ENCODE data around the gene AUH.
A peak's percentile ranks its signal among the peaks of the same experiment; 100 is the strongest.

The AUH gene

DNA sequence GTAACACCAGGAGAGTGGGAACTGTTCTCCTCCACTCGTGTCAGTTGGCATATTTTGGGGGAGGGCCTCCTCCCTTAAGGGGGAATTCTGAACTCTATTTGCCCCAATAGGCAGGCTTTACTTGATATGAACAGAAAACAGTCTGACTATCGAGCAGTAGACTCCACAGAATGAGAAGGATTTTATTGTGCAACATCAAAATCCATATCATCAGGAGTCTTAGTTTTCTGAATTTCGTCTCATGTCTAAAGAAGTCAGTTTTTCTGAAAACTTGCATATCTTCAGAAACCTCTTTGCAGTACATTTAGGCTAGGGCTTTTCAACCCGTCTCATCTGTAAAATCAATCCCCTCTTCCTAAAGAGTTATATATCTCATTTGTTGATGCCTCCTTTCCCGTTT is 96.2 kb downstream of the AUH start:
- Histone ChIP-seq H3K4me3 (no peak overlapping the region), H3K27ac (no peak overlapping the region)

DNA sequence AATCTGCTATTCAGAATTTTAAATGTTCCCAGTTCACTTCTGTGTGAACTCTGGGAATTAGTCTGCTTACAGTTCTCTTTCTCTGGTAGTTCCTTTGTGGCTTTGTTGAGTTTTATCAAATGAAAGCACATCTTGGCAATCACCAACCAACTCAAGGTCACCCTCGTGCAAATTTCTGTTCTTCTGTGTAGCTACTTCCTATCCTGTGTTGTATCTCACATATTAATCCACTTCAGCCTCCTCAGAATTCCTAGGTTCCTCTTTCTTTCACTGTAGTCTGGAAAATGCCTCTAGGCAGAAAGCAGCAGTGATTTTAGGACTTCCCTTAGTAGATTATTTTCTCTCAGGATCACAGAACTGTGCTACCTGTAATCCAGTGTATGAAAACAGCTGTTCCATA is 100.3 kb downstream of the AUH start:
- Histone ChIP-seq H3K4me3 (no peak overlapping the region), H3K27ac (no peak overlapping the region)

DNA sequence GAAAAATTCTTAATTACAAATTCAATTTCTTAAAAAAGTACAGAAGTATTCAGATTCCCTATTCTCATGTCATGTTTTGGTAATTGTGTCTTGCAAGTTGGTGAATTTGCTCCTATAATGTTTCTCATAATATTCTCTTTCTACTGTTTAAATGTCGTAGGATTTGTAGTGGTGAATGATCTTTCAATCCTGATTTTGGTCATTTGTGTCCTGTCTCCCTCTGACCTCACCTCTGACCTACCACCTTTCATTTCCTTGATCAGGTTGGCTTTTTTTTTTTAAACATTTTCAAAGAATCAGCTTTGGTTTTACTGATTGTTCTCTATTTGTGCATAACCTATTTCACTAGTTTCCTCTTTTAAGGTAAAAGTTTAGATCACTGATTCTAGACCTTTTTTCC is 102.6 kb downstream of the AUH start:
- H3K27ac ChIP-seq: peak overlapping the region in 1 of 21 experiments; percentile 9

DNA sequence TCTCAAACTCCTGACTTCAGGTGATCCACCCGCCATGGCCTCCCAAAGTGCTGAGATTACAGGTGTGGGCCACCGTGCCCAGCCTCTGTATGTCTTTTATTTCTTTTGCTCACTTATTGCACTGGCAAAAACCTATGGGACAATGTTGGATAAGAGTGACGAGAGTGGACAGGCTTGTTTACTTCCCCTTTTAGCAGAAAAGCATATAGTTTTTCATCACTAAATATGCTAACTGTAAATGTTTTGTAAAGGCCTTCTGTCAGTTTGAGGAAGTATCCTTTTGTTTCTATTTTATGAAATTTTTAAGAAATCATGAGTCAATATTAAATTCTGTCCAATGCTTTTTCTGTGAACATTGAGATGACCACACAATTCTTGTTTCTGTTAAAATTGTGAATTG is 103.3 kb downstream of the AUH start:
- Histone ChIP-seq H3K4me3 (no peak overlapping the region), H3K27ac (no peak overlapping the region)

More for the DNA sequence above, 102.6 kb downstream of the AUH start:
- H3K4me3 ChIP-seq: no peak overlapping the region

DNA sequence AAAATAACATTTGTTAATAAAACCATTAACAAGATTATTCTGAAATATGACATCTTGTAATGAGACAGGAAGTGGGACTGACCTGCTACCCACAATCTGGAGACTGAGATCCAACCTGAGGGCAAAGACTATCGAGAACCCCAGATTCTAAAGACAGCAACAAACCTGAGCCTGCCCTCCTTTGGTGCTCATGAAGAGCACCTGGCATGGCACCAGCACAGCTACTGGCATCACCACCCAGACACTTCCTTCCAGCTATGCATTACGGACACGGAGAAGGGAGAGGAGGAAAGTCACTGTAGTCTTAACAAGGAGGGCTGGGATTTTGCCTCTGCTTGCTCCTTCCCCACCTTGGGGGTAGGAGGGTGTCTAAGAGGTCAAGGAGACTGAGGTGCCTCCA is 105.5 kb downstream of the AUH start:
- no peak overlapping the region for H3K4me3 ChIP-seq

DNA sequence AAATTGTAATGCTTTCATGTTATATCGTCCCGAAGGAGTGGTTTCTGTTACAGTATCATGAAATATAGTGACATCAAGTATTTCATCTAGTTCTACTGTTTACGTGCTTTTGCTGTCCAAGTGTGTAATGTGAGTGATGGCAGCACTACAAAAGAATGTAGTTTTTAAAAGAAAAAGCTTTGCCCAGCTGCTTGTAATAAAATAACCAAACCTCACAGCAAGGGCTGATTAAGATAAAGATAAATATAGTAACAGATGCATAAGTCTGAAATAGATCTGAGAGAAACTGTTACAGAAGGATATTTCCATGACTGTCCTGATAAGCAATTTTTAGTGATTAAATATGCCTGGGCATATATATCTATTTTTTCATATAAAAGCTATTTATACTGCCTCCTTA is 106.4 kb downstream of the AUH start:
- no peak overlapping the region for H3K27ac ChIP-seq

More for the DNA sequence above, 105.5 kb downstream of the AUH start:
- H3K27ac ChIP-seq: no peak overlapping the region

DNA sequence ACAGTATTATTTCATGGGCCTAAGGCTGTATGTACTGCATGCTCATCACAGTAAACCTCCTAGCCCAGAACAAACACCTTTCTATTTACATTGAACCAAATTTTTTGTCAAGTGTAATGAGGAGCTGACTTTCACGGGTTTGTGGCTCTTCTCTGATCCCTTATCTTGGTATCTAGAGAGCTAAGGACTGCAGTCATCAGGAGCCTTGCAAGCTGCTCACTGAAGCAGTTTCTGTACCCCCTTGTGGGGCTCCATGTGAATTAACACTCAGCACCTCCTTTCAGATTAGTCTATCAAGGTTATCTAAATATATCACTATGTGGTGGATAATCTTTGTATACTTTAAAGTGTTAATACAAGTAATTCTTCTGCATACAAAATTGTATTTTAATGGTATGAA is 108.2 kb downstream of the AUH start:
- H3K27ac ChIP-seq: no peak overlapping the region
- no peak overlapping the region for H3K4me3 ChIP-seq

More for the DNA sequence above, 106.4 kb downstream of the AUH start:
- no peak overlapping the region for H3K4me3 ChIP-seq

DNA sequence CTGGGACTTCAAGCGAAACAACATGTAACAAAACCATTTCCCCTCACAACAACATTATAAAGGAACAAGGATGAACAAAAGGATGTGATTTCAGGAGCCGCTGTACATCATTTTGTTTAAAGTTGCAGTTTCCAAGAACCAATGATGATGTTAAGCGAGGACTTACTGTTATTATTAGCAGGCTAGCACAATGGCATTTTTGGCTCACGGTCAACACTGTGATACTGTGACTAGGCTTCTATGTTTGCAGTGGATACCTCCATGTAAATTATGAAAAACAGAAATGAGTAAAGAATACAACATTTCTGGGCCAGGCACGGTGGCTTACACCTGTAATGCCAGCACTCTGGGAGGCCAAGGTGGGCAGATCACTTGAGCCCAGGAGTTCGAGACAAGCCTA is 113.0 kb downstream of the AUH start:
- H3K4me3 ChIP-seq: no peak overlapping the region
- no peak overlapping the region for H3K27ac ChIP-seq

DNA sequence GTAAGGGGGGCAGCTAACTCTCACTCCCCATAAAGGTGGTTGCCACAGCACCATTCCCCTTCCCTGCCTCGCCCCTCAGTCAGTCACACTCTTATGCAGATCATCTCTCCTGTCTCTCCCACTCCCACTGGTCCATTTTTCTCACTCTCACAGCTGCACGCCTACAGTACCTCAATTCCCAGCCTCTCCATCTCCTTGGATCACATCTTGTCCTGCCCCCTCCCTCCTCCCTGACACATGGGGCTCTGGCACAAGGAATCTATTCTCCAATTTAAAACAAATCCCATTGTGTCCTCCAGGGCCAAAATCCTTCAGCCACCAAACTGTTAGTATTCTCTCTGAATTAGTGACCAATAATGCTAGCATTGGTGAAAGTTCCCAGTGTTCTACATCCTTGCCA is 114.4 kb downstream of the AUH start:
- Histone ChIP-seq H3K4me3 (no peak overlapping the region), H3K27ac (no peak overlapping the region)

DNA sequence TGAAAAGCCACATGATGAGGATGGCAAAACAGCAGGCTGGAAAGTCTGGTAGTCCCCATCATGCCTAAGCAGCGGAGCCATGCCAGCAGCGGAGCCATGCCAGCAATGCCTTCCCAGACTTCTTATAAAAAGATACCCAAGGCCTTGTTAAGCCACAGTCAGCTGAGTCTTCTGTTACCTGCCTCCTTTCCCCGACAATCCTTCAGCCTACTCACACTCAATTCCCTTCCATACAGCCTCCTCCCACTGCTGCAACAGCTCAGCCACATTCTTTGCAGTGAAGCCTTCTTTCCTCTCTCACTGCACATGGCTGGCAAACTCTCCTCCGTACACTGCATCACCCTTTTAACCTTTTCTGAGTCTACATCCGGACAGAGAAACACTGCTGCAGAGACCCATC is 114.9 kb downstream of the AUH start:
- no peak overlapping the region for H3K4me3 ChIP-seq

DNA sequence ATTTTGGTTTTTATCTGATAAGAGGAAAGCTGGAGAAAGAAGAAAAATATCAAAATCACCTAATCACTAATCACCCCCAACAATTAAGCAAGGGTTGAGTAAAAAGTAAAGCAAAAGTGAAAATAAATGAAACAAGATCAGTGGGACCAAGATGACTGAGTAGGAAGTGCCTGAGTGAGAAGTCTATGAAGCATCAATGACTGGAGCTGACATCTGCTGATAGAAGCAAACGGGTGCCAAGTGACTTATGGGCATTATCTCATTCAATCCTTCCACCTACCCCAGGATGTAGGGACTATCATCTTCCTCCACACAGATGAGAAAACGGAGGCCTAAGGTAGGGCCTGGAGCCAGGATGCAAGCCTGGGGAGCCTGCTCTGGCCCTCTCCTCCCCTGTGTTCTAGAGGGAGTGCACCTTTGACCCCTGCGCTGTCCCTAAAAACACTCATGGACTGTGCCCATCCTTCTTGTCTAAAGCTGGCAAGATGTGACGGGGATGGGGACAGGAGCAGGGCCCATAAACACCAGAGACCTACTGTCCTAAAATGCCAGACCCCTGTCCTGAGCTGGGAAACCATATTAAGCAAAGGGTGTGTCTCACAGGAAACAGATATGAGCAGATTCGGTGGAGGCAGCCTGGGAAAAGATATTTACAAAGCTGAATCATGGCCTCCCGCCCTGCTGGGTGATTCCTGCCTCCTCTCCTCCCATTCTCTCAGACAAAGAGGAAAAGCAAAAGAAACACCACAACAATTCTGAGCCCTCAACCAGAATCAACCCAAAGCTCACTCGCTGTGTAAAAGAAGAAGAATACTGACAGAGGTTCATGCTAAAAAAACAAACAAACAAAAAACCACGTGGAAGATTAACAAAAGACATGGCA is 116.0 kb downstream of the AUH start:
- Histone ChIP-seq H3K27ac (no peak overlapping the region), H3K4me3 (no peak overlapping the region)

More for the DNA sequence above, 114.9 kb downstream of the AUH start:
- H3K27ac ChIP-seq: no peak overlapping the region

DNA sequence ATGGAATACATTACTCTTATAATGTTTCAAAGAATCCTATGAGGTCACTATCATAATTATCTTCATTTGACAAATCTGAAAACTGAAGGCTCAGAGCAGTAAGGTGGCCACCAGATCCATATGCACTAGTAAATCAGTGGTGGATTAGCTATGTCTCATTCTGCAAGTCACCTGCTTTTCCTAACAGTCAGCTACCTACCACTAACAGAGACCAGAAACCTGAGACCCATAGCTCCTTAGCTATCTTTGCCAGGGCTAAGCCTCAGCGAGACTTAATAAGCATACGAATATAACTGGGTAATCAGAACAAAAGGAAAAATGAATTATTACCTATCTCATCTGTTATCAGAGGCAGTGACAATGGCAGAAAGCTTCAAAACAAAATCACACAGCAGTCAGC is 118.7 kb downstream of the AUH start:
- Histone ChIP-seq H3K4me3 (no peak overlapping the region), H3K27ac (no peak overlapping the region)

DNA sequence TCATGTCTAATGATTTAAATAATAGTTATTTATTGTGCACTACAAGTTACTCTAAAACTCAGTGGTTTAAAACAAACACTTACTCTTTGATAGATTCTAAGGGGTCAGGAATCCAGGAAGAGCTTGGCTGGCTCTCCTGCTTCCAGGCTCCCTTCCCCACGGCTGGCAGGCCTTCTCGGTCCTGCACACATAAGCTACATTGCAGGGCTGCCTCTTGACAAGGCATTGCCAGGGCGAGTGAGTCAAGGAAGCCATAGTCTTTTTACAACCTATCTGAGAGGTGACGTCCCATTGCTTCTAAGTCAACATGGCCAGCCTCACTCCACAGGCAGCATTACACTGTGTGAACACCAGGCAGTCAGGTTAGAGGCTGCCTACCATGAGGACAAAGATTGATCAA is 119.8 kb downstream of the AUH start:
- Histone ChIP-seq H3K27ac (no peak overlapping the region), H3K4me3 (no peak overlapping the region)

DNA sequence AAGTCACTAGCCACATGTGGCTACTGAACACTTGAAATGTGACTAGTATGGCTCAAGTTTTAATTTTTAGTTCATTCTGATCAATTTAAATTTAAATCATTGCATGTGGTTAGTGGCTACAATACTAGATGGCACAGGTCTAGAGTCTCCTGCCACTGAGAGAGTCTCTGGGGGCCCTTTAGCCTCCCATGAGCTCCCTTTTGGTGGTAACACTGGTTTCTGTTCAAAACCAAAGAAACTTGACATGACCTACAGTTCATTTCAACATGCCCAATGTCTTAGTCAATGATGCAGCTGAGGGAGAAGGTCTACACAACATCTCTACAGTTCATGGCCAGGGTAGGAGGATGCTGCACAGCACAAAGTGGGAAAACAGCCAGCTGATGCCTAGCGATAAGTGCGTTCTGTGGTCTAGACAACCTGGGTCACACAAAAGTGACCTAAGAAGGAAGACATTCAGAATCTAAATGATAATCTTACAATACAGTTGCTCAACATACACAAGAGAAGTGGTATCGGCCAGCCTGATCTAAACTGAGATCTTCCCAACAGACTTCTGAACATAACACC is 121.0 kb downstream of the AUH start:
- Histone ChIP-seq H3K4me3 (no peak overlapping the region), H3K27ac (no peak overlapping the region)

DNA sequence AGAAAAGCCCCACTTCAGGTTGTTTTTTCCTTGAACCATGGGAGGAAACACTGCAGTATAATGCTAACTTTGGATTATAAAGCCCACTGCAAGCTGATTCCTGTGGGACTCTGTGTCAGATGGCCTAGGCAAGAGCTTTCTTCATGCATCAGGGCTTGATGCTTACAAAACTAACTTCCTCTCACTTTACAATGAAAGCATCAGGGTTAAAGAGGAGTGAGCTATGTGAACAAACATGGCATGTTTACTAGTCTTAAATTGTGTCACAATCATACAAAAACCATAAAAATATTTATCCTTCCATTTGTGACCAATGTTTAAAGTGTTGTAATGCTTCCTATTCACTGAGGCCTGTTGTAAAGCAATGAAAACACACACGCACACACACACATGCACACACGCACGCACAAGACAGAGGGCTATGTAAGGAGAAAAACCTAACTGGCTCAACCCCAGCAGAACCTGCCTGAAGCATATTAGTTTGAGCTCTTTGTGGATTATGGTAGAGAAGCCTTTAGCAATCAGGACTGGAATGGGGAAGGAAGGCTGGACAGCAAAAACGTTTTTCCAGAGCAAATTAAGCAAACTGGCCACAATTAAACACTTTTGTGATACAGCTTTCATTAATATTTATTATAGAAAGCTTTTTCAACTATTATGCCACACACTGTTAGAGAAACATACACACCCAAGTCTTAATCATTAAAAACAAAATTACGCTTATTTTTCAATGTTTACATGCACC is 122.2 kb downstream of the AUH start:
- H3K4me3 ChIP-seq: no peak overlapping the region
- H3K27ac ChIP-seq: no peak overlapping the region

DNA sequence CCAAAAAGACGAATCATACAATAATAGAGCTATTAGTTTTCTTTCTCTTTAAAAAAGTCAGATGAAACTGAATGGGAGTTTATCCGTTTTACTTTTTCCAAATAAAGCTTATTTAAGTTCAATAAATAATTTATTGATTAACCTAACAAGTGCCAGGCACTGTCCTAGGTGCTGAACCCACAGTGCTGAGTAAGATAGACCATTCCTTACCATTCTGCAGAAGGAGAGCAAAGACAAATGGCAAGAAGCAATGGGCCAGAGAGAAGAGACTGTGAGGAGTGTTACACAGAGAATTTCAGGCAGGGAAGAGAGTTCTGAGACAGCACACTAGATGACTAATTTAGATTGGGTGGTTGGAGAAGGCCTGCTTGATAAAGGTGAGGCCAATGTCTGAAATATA is 127.2 kb downstream of the AUH start:
- H3K27ac ChIP-seq: no peak overlapping the region
- H3K4me3 ChIP-seq: no peak overlapping the region

DNA sequence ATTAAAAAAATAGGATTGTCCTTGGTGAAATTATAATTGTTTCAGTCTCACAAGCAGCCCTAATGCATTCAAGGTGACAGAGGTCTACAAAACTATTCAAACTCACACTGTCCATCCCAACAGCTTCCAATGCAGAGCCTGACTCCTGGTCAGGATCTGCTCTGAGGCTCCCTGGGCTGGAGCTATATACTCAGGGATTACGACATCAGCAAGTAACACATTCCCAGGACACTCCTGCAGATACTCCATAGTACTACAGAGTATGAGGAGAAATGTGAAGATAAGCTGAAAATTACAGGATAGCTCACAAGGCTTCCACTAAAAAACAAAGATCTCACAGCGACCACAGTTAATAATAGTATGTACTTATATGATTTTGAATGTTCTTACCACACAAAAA is 130.1 kb downstream of the AUH start:
- Histone ChIP-seq H3K4me3 (no peak overlapping the region), H3K27ac (no peak overlapping the region)

DNA sequence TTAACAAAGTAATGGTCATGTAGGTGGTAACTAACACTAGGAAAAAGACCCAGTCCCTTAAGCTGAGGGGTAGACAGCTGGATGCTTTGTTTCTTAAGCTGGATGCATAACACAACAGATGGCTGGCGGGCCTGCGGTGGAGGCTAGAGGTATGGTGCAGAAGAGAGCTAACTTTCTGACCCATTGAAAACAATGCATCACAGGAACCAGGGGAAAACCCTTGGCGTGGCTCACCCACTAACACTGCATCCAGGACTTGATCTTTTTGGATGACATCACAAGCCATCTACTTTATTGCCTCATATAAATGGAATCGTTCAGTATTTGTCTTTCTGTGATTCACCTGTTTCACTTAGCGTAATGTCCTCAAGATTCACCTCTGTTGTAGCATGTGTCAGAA is 138.7 kb downstream of the AUH start:
- Histone ChIP-seq H3K4me3 (no peak overlapping the region), H3K27ac (no peak overlapping the region)

DNA sequence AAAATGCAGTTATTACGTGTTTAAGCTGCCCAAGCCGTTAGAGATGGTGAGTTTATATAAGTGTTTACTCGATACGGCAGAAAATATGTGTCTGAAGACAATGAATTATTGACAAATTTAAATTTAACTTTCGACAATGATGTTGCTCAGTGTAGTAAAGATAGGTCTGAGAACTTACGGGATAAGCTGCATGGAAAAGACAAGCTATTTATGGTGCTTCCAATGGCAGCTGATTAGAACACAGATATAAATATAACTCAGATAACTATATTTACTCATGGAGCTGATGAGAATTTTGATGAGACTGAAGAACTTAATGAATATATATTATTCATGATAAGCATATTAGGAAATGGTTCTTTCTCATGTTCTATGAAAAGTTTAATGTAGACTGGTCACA is 139.3 kb downstream of the AUH start:
- no peak overlapping the region for H3K27ac ChIP-seq
- no peak overlapping the region for H3K4me3 ChIP-seq

DNA sequence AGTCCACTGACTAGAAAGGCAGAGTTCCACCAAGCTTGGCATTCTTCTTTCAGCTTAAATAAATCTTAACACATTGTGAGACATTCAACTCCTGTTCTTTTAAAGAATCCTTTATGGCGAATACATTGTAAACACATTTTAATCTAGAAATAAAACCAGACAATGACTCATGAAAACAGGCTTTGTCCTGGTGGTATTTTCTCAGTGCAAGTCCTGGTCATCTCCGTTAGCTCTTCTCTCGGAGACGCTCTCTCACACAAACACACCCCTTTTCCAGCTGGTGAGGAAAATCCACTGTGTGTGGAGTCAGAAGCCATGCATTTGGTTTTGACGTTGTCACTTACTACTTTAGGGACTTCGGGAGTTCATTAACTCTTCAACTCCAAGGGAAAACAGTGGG is 140.4 kb downstream of the AUH start:
- Histone ChIP-seq H3K4me3 (no peak overlapping the region), H3K27ac (no peak overlapping the region)

All from skin epidermis (tissue), 12 donors.